PC-9 (cell line): ENCODE data around the gene OXGR1. TPM values are rescaled to one million over a fixed set of nuclear protein-coding genes. Genes with fewer than 3 reads are reported as not detected.

Source experiments
- Bru-seq: library from RNA; stranded (reverse); fragments of 400-500 nt; gene quantifications from one replicate; lab custom pipeline; 2021; lab: Mats Ljungman, UMichigan
- BruChase-seq, 2 experiments: library from RNA; stranded (reverse); fragments of 400-500 nt; gene quantifications; one replicate each; lab custom pipeline; 2021; lab: Mats Ljungman, UMichigan
- BruUV-seq: library from RNA; stranded (reverse); fragments of 400-500 nt; replicated peaks from 2 replicates; lab custom pipeline; 2021; lab: Mats Ljungman, UMichigan
- CTCF ChIA-PET: fragments of 300-600 bp; sonication (Branson Sonifier 250); formaldehyde crosslinking; loops from one replicate; lab custom pipeline; 2022; ENCODE audit warnings: antibody characterized with exemption; lab: Charles Lee
- POLR2A ChIA-PET: fragments of 300-600 bp; sonication (Branson Sonifier 250); formaldehyde crosslinking; loops from one replicate; lab custom pipeline; 2022; ENCODE audit warnings: antibody characterized with exemption; ENCODE audit not compliant: unreplicated experiment; lab: Charles Lee
- DNase-seq, 2 experiments: peaks; one replicate each; pipeline versions ENCODE4 v3.0.0 to v3.0.0-alpha.2; 2015 to 2022; ENCODE audit warnings: mixed read lengths in 1 of 2
- H2AFZ ChIP-seq: fragments of 200-600 bp; sonication (generic); 2 replicates; pipeline ENCODE4 v1.8.1; 2017; ENCODE audit warnings: antibody characterized with exemption
- H3F3A ChIP-seq: fragments of 200-600 bp; sonication (generic); 2 replicates; pipeline ENCODE4 v1.8.1; 2017; ENCODE audit warnings: antibody characterized with exemption, mild to moderate bottlenecking, low read depth; ENCODE audit not compliant: insufficient read depth
- H3K27ac ChIP-seq: fragments of 200-600 bp; sonication (generic); 2 replicates; pipeline ENCODE4 v1.6.1; 2016; ENCODE audit warnings: mixed run types
- H3K27me3 ChIP-seq: fragments of 200-600 bp; sonication (generic); 2 replicates; pipeline ENCODE4 v1.6.1; 2016; ENCODE audit warnings: low read depth, mixed run types; ENCODE audit not compliant: insufficient read depth
- H3K36me3 ChIP-seq: fragments of 200-600 bp; sonication (generic); 2 replicates; pipeline ENCODE4 v1.6.1; 2016; ENCODE audit warnings: low read depth, mixed run types
- H3K4me1 ChIP-seq: fragments of 200-600 bp; sonication (generic); replicated peaks from 2 replicates; pipeline ENCODE4 v1.6.1; 2016; ENCODE audit warnings: mixed run types; ENCODE audit not compliant: insufficient read depth
- H3K4me2 ChIP-seq: fragments of 200-600 bp; sonication (generic); 2 replicates; pipeline ENCODE4 v1.6.1; 2017; ENCODE audit warnings: mixed run types
- H3K4me3 ChIP-seq: fragments of 200-600 bp; sonication (generic); 2 replicates; pipeline ENCODE4 v1.6.1; 2016; ENCODE audit warnings: mixed run types
- H3K79me2 ChIP-seq: fragments of 200-600 bp; sonication (generic); 2 replicates; pipeline ENCODE4 v1.6.1; 2017; ENCODE audit warnings: low read depth, mixed run types
- H3K9me2 ChIP-seq: fragments of 200-600 bp; sonication (generic); 2 replicates; pipeline ENCODE4 v1.8.1; 2017; ENCODE audit warnings: mild to moderate bottlenecking; ENCODE audit not compliant: insufficient read depth
- H3K9me3 ChIP-seq: fragments of 200-600 bp; sonication (generic); 2 replicates; pipeline ENCODE4 v1.8.1; 2016; ENCODE audit warnings: low read depth; ENCODE audit not compliant: insufficient read depth
- H4K20me1 ChIP-seq: fragments of 200-600 bp; sonication (generic); 2 replicates; pipeline ENCODE4 v1.8.1; 2017; ENCODE audit not compliant: insufficient read depth
- CTCF ChIP-seq: fragments of 200-600 bp; sonication (generic); conservative IDR thresholded peaks from 2 replicates; pipeline ENCODE4 v1.6.1; 2017; ENCODE audit warnings: mixed run types, antibody characterized with exemption, mild to moderate bottlenecking, moderate library complexity
- EZH2 ChIP-seq: fragments of 200-600 bp; sonication (generic); IDR thresholded peaks from 2 replicates; pipeline ENCODE4 v1.8.0; 2017; ENCODE audit warnings: antibody characterized with exemption, low read depth
- intact Hi-C: fragments of 100-400 bp; cut with micrococcal nuclease; formaldehyde crosslinking; loops from one replicate; pipeline ENCODE4 v1.10.0; 2022; ENCODE audit not compliant: unreplicated experiment
- long read RNA-seq: library from polyadenylated mRNA; stranded (forward); transcript quantifications from one replicate; pipeline ENCODE4 v2.0.0, GENCODE V29; 2022
- total RNA-seq: library from RNA; stranded (reverse); gene quantifications from 2 replicates; pipeline ENCODE4 v1.2.3, GENCODE V29; 2021

The OXGR1 gene
- total RNA-seq, result not detected in 2 replicates
- Bru-seq, nascent RNA, result not detected
- not detected for BruChase-seq, experiment 1, labeled RNA remaining after a 2-hour chase
- not detected for BruChase-seq, experiment 2, labeled RNA remaining after a 6-hour chase
- long read RNA-seq, result 0 reads

- DNase-seq, result no peak
- Histone ChIP-seq H3K27me3 (peaks cover 38% of the 10 kb centered on the region), H4K20me1 (no peaks in the 10 kb centered on the region; the same call in 1 of the 2 replicates), H3K9me2 (no peaks in the 10 kb centered on the region), H3K79me2 (no peaks in the 10 kb centered on the region), H3K4me2 (peak within 1 kb of the TSS; percentile 55), H3F3A (no peaks in the 10 kb centered on the region), H3K36me3 (no peaks in the 10 kb centered on the region), H3K27ac (no peak within 1 kb of the TSS), H2AFZ (no peak within 1 kb of the TSS), H3K4me3 (peak within 1 kb of the TSS; percentile 37; the same call in 1 of the 2 replicates), H3K9me3 (no peaks in the 10 kb centered on the region), H3K4me1 (no peaks in the 10 kb centered on the region)
- no peak for TF ChIP-seq EZH2
- no peak for TF ChIP-seq CTCF
- intact Hi-C loops, result no loop called here
- CTCF ChIA-PET, result no interaction called here
- POLR2A ChIA-PET, result no interaction called here
- no TSS peak for BruUV-seq
Observed at GRCh38 chr13:96994017-96994857, at the start of gene OXGR1. TSS of gene OXGR1 (minus strand) at chr13:96994476. CDS start at chr13:96987759, 6,717 bp downstream.

GRCh38 chr13:97043302-97043701, 49.0 kb upstream of the OXGR1 start:
- no peak for DNase-seq
- Histone ChIP-seq H3K4me1 (no peaks in the 10 kb centered on the region), H3K4me3 (no peak overlapping the region), H3K79me2 (no peaks in the 10 kb centered on the region), H3K27me3 (no peaks in the 10 kb centered on the region), H3K9me3 (no peaks in the 10 kb centered on the region), H3K9me2 (no peaks in the 10 kb centered on the region), H4K20me1 (no peaks in the 10 kb centered on the region), H3F3A (no peaks in the 10 kb centered on the region), H3K36me3 (no peaks in the 10 kb centered on the region), H3K27ac (no peak overlapping the region), H2AFZ (no peak overlapping the region), H3K4me2 (no peak overlapping the region)
- ChIA-PET CTCF (no interaction called here), POLR2A (no interaction called here)
- BruUV-seq, result no TSS peak
- intact Hi-C loops, result no loop called here
- TF ChIP-seq EZH2, result no peak
- no peak for TF ChIP-seq CTCF

- Histone ChIP-seq H2AFZ (no peak overlapping the region), H3K79me2 (no peaks in the 10 kb centered on the region), H3K27me3 (no peaks in the 10 kb centered on the region), H3K4me1 (no peaks in the 10 kb centered on the region; the same call in 1 of the 2 replicates), H3K9me3 (0 out of 2 replicates have a peak, but pooled peaks cover 3% of the 10 kb centered on the region), H3K36me3 (no peaks in the 10 kb centered on the region), H3K27ac (no peak overlapping the region), H3F3A (no peaks in the 10 kb centered on the region), H3K4me3 (no peak overlapping the region), H3K9me2 (no peaks in the 10 kb centered on the region), H4K20me1 (no peaks in the 10 kb centered on the region), H3K4me2 (no peak overlapping the region)
- no TSS peak for BruUV-seq
- peak; percentile 2 to 66 for DNase-seq
- TF ChIP-seq EZH2, result no peak
- peak; percentile 57 for TF ChIP-seq CTCF
- ChIA-PET POLR2A (interaction anchor here (0.6 kb wide), 1 partner anchor 111 kb away, joined by 3 read pairs; no protein-coding TSS in a partner anchor), CTCF (no interaction called here)
- intact Hi-C loops, result loop anchor here (1.0 to 10.0 kb wide), 5 partner anchors 78 to 328 kb away; no protein-coding TSS in a partner anchor
Observed at GRCh38 chr13:97030705-97031452, 36.6 kb upstream of the OXGR1 start.
